Measurements from ENCODE around the gene TRIML1. TPM values are rescaled to one million over a fixed set of nuclear protein-coding genes. Genes with fewer than 3 reads are reported as not detected.

TRIML1 gene
- total and polyA plus RNA-seq, 4 donors, result not detected

DNA sequence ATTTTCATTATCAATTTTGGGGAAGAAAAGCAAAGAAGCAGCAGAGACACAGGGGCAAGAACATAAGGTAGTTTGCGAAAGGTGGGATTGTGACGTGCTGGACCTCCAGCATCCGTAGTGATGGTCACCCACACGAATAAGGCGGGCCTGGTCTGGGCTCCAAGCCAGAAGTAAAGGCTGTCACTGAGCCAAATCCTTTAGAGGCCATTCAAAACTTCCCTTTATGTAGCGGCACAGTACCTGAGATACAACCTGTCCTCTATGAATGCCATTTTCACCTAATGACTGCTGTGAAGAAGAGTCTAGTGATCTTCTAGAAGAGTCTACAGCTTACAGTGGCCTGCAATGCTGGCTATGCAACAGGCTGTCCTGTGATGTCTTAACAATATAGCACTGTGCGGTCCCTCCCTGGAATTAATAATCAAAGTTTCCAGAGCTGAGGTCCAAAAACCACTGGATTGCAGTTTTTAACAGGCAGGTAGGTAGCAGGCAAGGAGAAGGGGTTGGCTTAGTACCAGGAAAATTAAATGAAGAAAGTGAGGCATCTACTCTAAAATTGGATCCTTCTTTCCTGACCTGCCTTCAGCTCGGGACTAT is 56.2 kb downstream of the TRIML1 start:
- Histone ChIP-seq H3K36me3 (ENCODE audit: control insufficient read depth in 1 of 2, insufficient read depth in 2 of 2, low read length in 1 of 2) (no peaks in the 10 kb centered on the region), H3K9me3 (ENCODE audit: control insufficient read depth, low read length) (no peaks in the 10 kb centered on the region), H3K4me1 (ENCODE audit: control insufficient read depth in 1 of 2, insufficient read depth in 2 of 2, low read length in 2 of 2) (peaks cover 0 to 4% of the 10 kb centered on the region in 2 donors), H3K4me3 (ENCODE audit: low read length in 2 of 2) (peak overlapping the region in 1 of 2 donors; percentile 29), H3K27me3 (ENCODE audit: control insufficient read depth in 1 of 2, insufficient read depth in 2 of 2, low read length in 1 of 2) (no peaks in the 10 kb centered on the region), H3K27ac (ENCODE audit: low read depth in 1 of 2, low read length in 2 of 2) (no peak overlapping the region)
- WGBS, 2 donors, result 34 to 41% methylated on average over 8 of the region's 8 CpGs
- intact Hi-C loops (cut with DNase I), result loop anchor here in 1 of 2 donors (10.0 kb wide), 1 partner anchor 161 kb away; no protein-coding TSS in a partner anchor
- ATAC-seq (ENCODE audit: low FRiP score), result no peak
- DNase-seq, result no peak

DNA sequence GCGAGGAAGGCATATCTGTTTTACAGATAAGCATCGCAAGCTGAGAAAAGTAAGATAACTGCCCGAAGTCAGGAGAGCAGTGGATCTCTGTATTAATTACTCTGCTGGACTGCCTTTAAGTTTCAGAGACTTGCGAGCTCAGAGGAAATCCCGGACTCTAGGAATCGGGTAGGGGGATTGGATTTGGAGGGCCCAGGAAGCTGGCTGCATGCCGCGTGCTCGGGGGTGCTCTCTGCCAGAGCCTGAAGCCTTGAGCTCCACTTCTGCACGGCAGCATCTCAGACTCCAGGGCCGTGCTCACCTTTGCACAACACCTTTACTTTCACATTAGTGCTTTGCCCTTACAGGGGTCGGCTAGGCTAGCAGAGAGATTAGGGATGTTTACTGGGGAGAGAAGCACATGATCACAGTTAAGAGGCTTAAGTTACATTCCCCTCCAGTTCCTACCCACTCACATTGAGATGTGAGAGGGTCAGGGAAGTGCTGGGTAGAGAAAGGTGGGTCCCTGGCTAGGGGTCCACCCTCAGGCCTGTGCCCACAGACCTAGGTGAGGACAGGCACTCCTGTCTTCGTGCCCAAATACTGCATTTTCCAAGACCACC is 57.0 kb downstream of the TRIML1 start:
- H3K27ac ChIP-seq (ENCODE audit: low read depth in 1 of 2, low read length in 2 of 2), result no peak overlapping the region
- ATAC-seq (ENCODE audit: low FRiP score) (no peak), DNase-seq (no peak)
- WGBS, 2 donors, result 14 to 16% methylated on average over 13 of the region's 13 CpGs
- H3K36me3 ChIP-seq (ENCODE audit: control insufficient read depth in 1 of 2, insufficient read depth in 2 of 2, low read length in 1 of 2), result no peaks in the 10 kb centered on the region
- H3K4me3 ChIP-seq (ENCODE audit: low read length in 2 of 2), result peak overlapping the region in 1 of 2 donors; percentile 29
- intact Hi-C loops (cut with DNase I), result loop anchor here in 1 of 2 donors (10.0 kb wide), 1 partner anchor 161 kb away; no protein-coding TSS in a partner anchor
- H3K9me3 ChIP-seq (ENCODE audit: control insufficient read depth, low read length), result no peaks in the 10 kb centered on the region
- H3K27me3 ChIP-seq (ENCODE audit: control insufficient read depth in 1 of 2, insufficient read depth in 2 of 2, low read length in 1 of 2), result no peaks in the 10 kb centered on the region
- H3K4me1 ChIP-seq (ENCODE audit: control insufficient read depth in 1 of 2, insufficient read depth in 2 of 2, low read length in 2 of 2), result peaks cover 0 to 4% of the 10 kb centered on the region in 2 donors

Other genes starting within 250 kb of the TRIML1 start
- gene ZFP42, start 143.7 kb upstream of the TRIML1 start, total RNA-seq, result not detected
- not detected for gene ZFP42, start 143.7 kb upstream of the TRIML1 start, polyA plus RNA-seq
- gene TRIML2, start 29.8 kb upstream of the TRIML1 start, total RNA-seq, result not detected
- gene TRIML2, start 29.8 kb upstream of the TRIML1 start, polyA plus RNA-seq, result not detected

All from aorta (tissue), 5 donors.